SH-SY5Y (cell line): ENCODE data around the gene IFT172.

Source experiments
- GATA2 ChIP-seq: IDR thresholded peaks from 2 replicates; pipeline ENCODE4 v1.6.1; 2011; ENCODE audit warnings: mild to moderate bottlenecking, low read depth, low read length
- GATA3 ChIP-seq: IDR thresholded peaks from 2 replicates; pipeline ENCODE4 v1.6.1; 2011; ENCODE audit warnings: low read depth, mild to moderate bottlenecking, low read length, moderate library complexity

DNA sequence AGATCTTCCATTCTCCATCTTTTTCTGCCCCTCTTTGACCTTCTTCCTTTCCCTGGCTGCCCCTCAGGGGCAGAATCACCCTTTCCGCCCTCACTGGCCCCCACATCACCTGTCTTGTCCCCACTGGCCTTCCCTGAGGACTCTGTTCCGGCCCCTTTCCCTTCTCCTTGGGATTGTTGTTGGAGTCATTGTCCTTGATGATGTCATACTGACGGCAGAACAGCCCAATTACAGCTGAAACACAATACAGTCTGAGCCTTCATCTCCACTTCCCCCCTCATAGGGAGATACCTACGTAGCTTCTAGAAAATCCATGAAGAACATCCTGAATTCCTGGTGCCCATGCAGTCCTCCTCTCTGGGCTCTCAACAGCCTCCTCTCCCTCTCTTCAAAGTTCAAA lies 3.0 kb upstream of the IFT172 start:
- TF ChIP-seq GATA2 (no peak), GATA3 (no peak)
